GM21528 (cell line): Measurements from ENCODE around the gene PCDH18.
"Not testable (repeated sequence)": the region's sequence is repeated elsewhere in the genome, so short reads cannot be mapped to it uniquely, and the experiment has no call there.

Source experiments
- ATAC-seq: cut with Tn5 transposase; IDR thresholded peaks from one replicate; pipeline ENCODE4 v1.9.1; 2021; ENCODE audit warnings: mild to moderate bottlenecking, moderate library complexity; ENCODE audit not compliant: unreplicated experiment, low FRiP score

The PCDH18 gene, protein sequence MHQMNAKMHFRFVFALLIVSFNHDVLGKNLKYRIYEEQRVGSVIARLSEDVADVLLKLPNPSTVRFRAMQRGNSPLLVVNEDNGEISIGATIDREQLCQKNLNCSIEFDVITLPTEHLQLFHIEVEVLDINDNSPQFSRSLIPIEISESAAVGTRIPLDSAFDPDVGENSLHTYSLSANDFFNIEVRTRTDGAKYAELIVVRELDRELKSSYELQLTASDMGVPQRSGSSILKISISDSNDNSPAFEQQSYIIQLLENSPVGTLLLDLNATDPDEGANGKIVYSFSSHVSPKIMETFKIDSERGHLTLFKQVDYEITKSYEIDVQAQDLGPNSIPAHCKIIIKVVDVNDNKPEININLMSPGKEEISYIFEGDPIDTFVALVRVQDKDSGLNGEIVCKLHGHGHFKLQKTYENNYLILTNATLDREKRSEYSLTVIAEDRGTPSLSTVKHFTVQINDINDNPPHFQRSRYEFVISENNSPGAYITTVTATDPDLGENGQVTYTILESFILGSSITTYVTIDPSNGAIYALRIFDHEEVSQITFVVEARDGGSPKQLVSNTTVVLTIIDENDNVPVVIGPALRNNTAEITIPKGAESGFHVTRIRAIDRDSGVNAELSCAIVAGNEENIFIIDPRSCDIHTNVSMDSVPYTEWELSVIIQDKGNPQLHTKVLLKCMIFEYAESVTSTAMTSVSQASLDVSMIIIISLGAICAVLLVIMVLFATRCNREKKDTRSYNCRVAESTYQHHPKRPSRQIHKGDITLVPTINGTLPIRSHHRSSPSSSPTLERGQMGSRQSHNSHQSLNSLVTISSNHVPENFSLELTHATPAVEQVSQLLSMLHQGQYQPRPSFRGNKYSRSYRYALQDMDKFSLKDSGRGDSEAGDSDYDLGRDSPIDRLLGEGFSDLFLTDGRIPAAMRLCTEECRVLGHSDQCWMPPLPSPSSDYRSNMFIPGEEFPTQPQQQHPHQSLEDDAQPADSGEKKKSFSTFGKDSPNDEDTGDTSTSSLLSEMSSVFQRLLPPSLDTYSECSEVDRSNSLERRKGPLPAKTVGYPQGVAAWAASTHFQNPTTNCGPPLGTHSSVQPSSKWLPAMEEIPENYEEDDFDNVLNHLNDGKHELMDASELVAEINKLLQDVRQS

DNA sequence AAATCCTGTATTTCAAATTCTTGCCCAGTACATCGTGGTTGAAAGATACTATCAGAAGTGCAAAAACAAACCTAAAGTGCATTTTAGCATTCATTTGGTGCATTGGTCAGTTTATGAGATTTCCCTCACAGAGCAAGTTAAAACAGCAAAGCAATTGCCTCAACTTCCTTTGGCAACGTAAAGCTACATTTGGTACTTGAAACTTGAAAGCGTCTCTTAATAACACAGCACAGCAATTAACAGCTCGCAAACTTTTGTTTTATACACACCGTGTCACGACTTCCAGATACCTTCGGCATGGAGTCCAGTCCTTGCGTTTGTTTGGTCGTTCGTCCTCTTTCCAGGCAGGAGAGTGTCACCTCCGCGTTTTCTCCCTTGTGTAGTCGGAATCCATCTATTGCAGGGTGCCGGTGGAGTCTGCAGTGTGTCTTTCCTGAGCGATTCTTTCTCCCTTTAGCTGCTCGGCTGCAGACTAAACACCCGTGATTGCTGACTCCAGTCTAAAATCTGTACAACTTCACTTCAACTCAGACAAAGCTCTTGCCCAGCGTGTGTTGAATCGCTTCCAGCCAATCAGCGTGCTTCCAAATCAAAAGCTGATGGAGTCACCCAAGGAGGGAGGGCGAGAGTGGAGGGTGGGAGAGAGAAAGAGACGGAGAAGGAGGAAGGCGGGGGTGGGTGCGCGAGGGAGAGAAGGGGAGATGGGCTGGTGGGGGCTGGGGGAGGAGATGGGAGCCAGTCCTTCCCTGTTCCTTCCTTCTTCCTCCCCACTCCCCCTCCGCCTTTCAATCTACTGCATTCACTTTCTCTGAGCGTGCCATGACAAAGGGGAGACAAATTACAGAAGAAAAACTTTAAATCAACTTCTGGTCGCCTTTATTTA, at the start of gene PCDH18:
PCDH18 (minus strand) TSS at position 509 of the 883 bp plus-strand sequence; CDS start at position 103, 406 bp downstream.
- ATAC-seq: no peak

DNA sequence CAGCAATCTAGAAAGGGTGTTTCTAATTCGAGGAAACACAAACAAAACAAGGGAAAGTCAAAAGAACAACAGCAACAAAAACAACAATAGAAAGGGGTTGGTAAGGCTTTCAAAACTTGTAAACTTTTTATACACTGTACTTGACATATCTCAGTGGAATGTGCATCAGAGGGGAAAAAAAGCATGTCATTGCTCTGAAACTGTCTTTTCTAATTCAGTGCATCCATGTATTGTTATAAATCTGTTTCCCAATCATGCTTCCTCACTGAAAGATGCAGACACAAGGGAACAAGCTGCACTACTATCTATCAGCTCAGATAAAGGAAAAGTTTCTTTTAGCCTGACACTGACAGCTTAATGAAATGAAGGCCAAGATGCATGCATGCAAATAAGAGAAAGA, 44.2 kb upstream of the PCDH18 start:
- ATAC-seq: no peak

DNA sequence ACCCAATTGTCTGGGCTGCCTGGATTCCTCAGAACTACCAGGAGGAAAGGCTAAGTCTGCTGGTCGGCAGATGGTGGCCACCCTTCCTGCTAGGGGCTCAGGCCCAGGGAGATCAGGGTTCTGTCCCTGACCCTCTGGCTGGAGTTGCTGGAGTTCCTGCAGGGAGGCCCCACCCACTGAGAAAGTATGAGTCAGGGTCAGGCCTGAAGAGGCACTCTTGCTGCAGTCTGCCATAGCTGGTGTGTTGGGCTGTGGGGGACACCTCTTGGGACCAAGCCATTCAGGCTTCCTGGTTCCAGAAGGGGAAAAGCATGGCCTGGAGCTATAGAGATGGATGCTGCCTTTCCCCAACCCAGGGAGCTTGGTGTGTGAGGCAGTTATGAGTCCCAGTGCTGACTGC, 40.4 kb upstream of the PCDH18 start:
- no peak for ATAC-seq

DNA sequence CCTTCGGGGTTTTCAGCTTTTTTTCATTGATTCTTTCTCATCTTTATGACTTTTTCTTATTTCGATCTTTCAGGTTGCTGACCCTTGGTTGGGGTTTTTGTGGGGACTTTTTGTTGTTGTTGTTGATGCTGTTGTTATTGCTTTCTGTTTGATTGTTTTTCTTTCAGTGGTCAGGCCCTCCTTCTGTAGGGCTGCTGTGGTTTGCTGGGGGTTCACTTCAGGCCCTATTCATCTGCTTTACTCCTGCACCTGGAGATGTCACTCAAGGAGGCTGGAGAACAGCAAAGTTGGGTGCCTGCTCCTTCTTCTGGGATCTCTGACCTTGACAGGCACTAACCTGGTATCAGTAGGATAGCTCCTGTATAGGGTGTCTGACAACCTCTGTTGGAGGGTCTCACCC, 39.9 kb upstream of the PCDH18 start:
- no peak for ATAC-seq

DNA sequence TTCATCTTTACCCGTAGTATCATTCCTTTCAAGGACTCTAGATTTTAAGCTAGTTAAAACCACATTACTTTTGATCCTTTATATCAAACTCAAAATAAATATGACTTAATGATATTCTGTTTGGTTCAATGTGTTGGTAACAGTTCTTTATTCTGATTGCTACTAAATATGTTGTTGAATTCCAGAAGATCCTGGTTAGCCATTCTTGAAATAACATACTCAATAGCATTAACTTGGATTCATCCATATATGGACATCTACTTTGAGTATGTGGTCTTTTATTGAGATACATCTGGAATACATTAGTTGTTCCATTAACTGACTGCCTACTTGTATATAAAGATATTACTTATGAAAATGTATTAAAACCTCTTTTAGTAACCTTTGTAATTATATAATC, 27.5 kb upstream of the PCDH18 start:
- ATAC-seq: no peak

DNA sequence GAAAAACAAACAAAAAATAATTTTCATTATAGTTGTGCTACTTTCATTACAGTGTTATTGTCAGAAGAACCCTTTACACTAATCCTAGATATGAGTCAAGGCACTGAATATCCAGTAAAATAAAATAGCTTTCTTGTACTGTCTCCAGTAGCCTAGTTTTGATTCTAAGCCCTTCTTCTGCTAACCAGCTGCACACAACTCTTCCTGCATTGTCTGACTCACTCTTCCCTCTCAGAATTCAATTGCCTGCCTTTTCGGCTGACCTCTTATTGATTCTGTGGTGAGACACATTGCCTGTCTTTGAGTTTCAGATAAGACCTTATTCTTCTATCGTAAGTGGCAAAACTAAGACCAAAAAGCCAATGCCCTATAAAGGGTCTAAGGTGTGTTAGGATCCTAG, 26.7 kb upstream of the PCDH18 start:
- ATAC-seq: no peak

DNA sequence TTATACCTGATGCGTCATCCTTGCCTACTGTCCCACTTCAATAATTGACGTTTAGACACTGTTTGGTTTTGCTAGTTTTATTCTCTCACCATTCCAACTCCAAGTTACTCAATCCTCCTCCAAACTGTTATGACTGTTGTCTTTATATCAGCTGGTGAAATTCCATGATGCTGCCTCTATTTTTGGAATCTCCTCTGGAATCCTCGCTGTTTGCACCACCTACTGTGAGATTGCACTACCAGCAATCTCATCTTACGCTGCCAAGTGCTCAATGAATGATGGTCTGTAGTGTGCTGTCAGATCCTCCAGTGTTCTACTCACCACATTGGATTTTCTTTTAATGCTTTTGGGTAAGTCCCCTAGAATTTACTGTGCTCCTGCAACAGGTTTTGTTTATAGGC, 13.2 kb upstream of the PCDH18 start:
- ATAC-seq: no peak

DNA sequence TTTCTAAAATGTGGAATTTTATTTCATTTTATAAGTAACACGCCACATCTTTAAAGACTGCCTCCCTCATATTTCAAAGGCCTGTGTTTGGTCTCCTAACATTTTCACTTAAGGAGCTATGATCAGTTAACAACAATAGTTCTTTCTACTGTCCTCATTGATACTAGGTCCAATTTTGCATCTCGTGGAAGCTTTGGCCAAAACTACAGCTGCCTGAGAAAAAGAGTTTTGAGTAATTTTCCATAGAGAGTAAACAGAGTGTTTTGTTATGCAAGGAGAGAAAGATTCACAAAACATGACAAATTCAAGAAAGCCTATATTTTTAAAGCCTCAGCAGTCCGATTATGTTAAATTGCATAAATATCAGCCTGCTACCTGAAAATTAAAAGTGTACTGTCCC, 11.4 kb upstream of the PCDH18 start:
- no peak for ATAC-seq

DNA sequence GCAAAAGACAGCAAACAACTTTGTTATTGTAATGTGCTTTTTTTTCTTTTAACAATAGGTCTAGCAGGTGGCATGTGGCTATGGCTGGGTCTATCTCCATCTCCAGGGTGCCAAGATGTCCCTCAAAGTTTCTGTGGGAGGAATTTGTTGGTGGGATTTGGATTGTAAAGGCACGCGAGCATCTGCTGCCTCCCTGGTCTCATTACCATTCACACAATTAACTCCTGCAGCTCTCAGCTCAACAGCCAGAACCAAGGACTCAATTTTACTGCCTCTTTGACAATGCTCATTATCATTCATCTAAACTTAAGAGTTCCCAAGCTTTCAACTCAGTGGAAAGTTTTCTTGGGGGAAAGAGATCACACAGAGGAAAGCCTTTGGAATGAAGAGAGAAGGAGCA, 10.9 kb upstream of the PCDH18 start:
- ATAC-seq: no peak

DNA sequence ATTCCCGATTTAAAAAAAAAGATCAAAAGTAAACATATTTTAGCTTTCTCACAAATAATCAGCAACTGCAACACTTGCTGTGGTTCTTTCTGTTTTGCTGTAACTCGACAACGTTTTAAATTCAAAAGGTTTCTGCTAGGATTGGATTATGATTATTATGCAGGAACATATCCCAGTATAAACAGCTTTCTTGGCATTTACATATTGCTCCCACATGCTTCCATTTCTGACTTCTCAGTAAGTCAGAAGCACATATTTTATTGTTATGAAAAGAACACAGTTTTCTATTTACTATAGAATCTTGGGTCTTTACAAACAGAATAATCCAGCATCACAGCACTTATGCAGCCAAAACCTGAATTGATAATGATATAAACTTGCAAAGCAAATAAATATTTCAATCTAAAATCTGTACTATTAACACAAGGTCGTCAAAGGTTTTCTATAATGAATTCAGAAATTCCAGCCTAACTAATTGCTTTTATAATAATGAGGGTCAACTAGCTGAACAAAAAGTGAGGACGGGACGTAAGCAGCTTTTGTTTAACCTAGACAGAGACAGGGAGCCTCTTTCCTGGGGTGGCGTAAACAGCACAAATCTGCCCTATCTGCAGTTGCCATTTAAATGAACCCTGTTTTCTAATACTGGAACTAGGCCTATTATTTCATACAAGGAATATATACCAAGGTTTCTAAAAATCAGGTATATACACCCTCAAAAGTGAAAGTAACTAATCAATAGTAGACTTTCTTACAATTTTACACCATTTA, 9.8 kb upstream of the PCDH18 start:
- no peak for ATAC-seq

DNA sequence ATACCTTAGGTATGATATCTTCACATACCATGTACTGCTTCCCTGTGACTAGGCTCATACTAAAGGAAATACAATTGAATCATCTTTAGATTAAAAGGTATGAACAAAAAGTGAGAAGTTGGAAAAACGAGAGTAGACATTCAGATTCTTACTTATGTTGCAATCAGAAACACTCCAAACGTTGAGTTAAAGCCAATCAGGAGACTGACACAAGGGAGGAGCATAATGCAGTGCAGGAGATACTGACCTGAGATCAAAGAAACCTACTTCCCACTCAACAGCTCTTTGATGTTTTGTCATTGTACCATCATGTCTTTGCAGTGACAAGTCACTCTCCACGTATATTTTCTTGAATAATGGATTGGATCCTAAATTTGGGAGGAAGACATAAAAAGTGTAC, 8.9 kb upstream of the PCDH18 start:
- ATAC-seq: no peak

DNA sequence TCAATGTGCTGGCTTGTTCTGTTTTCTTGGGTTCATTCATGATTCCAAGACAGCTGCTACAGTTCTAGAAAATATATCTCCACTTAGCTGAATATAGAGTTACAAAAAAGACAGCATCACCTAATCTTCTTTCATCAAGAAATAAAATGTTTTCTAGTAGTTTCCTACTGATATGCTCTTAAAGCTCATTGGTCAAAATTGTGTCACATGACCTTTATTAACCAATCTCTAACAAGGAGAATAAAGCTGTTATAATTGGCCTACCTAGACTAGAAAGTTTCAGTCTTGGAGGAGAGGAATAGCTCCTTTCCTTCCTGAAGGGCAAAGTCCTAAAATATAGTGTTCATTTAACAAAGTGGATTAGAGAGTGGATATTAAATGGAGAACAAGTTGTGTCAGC, 8.1 kb upstream of the PCDH18 start:
- no peak for ATAC-seq

DNA sequence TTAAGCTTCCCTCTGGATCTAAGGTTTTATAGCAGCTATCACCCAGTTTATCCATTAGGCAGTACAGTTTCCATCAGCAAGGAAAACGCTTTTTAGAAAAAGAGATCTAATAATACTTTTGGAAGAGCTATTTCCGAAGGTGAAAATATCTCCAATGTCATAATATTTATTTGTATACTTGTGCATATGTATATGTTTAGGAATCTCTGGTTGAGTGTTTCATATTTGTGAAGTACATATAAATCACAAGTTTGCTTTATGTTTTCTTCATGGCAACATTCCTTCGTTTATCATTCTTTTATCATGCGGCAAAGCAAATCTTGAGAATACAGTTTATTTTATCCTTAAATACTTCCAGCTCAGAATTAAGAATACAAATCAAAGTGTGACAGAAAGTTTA, 6.2 kb upstream of the PCDH18 start:
- no peak for ATAC-seq

DNA sequence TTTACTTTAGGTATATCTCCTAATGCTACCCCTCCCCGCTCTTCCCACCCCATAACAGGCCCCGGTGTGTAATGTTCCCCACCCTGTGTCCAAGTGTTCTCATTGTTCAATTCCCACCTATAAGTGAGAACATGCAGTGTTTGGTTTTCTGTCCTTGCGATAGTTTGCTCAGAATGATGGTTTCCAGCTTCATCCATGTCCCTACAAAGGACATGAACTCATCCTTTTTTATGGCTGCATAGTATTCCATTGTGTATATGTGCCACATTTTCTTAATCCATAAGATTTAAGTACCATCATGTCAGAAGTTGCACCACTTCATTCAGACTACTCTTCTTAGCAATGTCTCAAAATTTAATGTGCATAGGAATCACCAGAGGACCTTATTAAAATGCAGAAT, 5.5 kb upstream of the PCDH18 start:
- ATAC-seq: not testable (repeated sequence)

DNA sequence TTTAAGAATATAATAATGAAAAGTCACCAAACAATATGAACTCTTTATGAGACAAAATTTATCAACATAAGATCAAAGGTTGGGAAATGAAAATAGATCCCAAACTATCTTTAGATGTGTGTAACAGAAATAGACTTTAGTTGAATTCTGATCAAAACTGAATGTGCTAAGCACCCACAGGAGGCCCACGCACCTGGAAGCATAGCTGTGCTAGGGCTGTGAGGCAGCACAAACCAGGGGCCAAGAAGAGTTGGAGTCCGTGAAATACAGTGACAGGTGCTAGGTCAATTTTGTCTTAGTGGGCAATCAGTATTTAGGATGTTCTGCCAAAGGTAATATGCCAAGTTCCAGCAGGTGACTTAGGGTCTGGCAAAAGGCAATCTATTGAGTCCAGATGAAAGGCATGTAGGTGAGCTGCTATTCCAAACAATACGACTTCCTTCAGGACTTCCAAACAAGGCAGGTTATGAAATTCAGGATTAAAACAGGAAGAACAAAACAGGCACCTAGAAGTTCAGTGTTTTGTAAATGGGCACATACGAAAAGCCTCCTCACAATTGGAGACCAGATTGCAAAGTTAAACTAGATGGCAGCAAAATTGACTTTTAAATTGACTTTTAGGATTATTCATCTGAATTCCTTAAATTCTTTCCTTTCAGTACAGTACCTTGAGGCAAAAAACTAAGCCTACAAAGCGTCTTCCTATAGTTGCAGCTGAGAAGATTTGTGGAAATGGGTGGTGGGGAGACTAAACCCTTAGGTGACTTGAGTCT, 4.7 kb upstream of the PCDH18 start:
- no peak for ATAC-seq

DNA sequence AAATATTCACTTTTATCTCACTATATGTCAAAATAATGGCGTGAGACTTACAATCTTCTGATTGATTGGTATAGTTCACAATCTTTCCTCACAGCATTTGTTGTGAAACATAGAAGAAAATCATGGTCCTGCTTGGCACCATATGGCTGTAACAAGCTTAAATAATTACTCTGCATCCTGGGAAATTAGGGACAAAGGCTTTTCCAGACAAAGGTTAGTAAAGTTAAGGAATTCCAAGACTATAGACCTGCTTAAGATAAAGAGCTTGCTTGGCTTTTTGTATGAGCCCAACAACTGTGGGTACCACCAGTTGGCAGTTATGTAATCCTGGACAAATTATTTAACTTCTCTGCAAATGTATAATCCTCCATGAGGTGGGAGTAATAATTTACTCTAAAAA, 3.4 kb upstream of the PCDH18 start:
- ATAC-seq: no peak

DNA sequence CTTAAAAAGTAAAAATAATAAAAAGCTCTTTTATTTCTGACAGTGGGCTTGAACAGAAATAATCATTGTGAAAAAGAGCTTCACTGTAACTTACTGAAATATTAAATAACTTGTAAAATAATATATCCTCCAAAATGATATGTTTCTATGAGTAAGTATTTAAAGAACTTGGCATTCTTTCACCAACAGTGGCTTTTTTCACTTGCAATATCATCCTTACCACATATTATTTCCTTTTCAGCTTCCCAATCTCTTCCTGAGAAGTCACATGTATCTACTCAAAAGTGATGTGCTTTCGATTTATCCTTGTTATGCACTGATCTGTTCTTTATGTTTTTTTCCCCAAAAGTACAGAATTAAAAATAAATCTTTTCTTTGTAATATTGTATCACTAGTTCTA, 2.2 kb upstream of the PCDH18 start:
- no peak for ATAC-seq

DNA sequence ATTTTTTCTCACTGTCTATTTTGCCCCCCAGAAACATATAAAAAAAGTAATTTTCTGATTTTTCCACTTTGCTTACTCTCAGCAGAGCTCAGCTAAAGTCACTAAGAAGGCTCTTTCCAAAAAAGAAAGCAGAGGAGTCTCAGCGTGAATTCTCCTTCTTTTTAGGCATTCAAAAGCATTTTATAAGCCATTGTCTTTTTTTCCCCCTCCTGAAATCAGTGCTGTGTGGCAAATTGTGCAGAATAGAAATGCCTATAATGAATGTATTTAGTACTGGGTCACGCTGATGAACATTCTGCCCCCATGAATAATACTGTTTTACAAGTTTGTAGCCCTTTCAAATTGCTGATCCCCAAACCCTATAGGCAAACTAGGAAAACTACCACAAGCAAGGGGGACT, 1.6 kb upstream of the PCDH18 start:
- ATAC-seq: no peak

DNA sequence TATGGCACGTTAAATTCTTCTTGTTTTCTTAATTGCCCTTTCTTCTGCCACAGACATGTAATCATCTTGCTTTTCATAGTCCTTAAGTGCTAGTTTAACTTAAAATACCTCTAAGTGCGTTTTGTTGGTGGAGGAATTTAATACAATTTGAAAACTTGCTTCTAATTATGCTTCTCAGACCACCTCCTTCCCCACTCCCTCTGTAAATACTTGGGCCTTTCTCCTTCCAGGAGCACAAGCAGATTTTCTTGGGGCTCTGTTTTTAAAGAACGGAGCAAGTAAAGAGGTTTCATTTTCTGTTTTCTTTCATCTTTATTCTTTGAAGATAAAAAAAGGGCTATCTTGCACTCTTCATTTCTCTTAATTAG, 559 bp upstream of the PCDH18 start:
- no peak for ATAC-seq
